Prostate gland (tissue), 2 donors: Measurements from ENCODE around the gene ALK. TPM values are rescaled to one million over a fixed set of nuclear protein-coding genes. Genes with fewer than 3 reads are reported as not detected.

Source experiments
- DNase-seq: peaks from one replicate; pipeline ENCODE4 v3.0.0-alpha.2; 2019; ENCODE audit warnings: low spot score
- H3K27ac ChIP-seq, 2 donors: fragments of 200-600 bp; sonication (generic); 2 replicates each; pipeline ENCODE4 v1.5.1; 2017 to 2019
- H3K27me3 ChIP-seq: fragments of 200-600 bp; sonication (generic); replicated peaks from 2 replicates; pipeline ENCODE4 v1.5.1; 2019; ENCODE audit not compliant: insufficient read depth
- H3K36me3 ChIP-seq, 2 donors: fragments of 200-600 bp; sonication (generic); 1 replicate in 1 of 2; 2 replicates in 1 of 2; pipeline versions ENCODE4 v1.5.1 to v1.8.1; 2017 to 2019
- H3K4me1 ChIP-seq: fragments of 200-600 bp; sonication (generic); replicated peaks from 2 replicates; pipeline ENCODE4 v1.5.1; 2019
- H3K4me3 ChIP-seq, 2 donors: fragments of 200-600 bp; sonication (generic); 2 replicates each; pipeline ENCODE4 v1.5.1; 2017 to 2019
- H3K9me3 ChIP-seq: fragments of 200-600 bp; sonication (generic); 2 replicates; pipeline ENCODE4 v1.5.1; 2017
- CTCF ChIP-seq, 4 experiments: fragments of 200-600 bp in 2 of 4; fragments of 450-650 bp in 2 of 4; sonication (generic) in 2 of 4; IDR thresholded peaks; 1 replicate in 3 of 4; 2 replicates in 1 of 4; pipeline ENCODE4 v1.5.1; 2016 to 2019; ENCODE audit warnings: antibody characterized with exemption in 4 of 4, mild to moderate bottlenecking in 2 of 4, moderate library complexity in 2 of 4
- POLR2A ChIP-seq: fragments of 450-650 bp; IDR thresholded peaks from one replicate; pipeline ENCODE4 v1.6.1; 2016; ENCODE audit warnings: antibody characterized with exemption, mild to moderate bottlenecking
- POLR2AphosphoS5 ChIP-seq: sonication (generic); formaldehyde crosslinking; IDR thresholded peaks from one replicate; pipeline ENCODE4 v1.6.1; 2017; ENCODE audit warnings: antibody characterized with exemption
- WGBS: methylation state at CpG from one replicate; pipeline ENCODE4 v1.1.5; 2018; 5-methylcytosine and 5-hydroxymethylcytosine counted together
- intact Hi-C: fragments of 100-400 bp; cut with DNase I; formaldehyde crosslinking; loops from one replicate; pipeline ENCODE4 v1.14.2; 2022
- total RNA-seq, 2 donors: library from RNA; depleted of rRNA; stranded (reverse); fragments of >200 nt; gene quantifications; one replicate each; pipeline ENCODE4 v1.1.0, GENCODE V29; 2016

ALK gene
- total RNA-seq, 2 donors from 2014 or later, result 0.14 to 1.2 TPM

- 87% methylated on average over 3 of the region's 3 CpGs for WGBS
- Histone ChIP-seq H3K36me3 (no peaks in the 10 kb centered on the region), H3K27me3 (no peaks in the 10 kb centered on the region), H3K4me1 (no peaks in the 10 kb centered on the region), H3K4me3 (no peak overlapping the region), H3K9me3 (no peaks in the 10 kb centered on the region), H3K27ac (no peak overlapping the region)
- TF ChIP-seq POLR2A (no peak), POLR2AphosphoS5 (no peak), CTCF (IDR thresholded peaks at IDR 0.05) (no peak)
- intact Hi-C loops, result no loop called here
- DNase-seq, result no peak
Observed at GRCh38 chr2:29942711-29943110, 21.3 kb upstream of the ALK start.

DNA sequence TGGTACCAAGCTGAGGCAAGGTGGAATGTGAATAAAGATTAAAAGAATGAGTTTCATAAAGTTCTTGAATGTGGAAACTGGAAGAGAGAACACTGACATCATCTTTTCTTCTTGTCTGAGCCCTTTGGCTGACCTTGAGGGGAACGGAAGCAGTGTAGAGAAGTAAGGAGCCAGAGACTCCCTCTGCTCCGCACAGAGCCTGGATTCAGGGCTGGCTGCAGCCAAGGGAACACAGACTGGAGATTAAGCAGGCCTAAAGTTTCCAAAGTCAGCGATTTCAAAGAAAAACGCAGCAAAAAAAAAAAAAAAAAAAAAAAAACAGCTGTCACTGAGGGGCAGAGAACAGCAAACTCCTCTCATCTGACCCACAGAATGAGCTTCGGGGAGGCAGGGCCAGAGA is 19.3 kb upstream of the ALK start:
- Histone ChIP-seq H3K27me3 (no peaks in the 10 kb centered on the region), H3K4me3 (no peak overlapping the region), H3K4me1 (no peaks in the 10 kb centered on the region), H3K36me3 (no peaks in the 10 kb centered on the region), H3K27ac (no peak overlapping the region), H3K9me3 (no peaks in the 10 kb centered on the region)
- 49% methylated on average over 5 of the region's 5 CpGs for WGBS
- intact Hi-C loops, result no loop called here
- no peak for DNase-seq
- TF ChIP-seq POLR2AphosphoS5, result no peak

DNA sequence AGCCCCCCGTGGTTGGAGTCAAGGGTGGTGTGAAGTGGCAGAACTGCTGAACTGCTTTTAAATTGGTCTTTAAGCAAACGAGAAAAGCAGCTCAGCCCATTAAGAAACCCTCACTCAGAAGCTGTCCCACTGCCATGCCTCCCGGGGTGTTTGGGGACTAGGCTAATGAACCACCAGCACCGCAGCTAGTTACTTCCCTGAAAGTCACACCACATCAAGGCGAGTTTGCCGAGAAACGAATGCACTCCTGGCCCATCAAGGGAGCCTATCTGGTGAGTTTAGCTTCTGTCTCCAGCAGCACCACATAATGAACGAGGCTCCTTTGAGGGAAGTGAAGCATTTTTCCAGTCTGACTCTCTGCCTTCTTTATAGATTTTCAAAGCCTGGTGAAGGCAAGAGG is 14.6 kb upstream of the ALK start:
- H3K36me3 ChIP-seq, result no peaks in the 10 kb centered on the region
- H3K4me1 ChIP-seq, result no peaks in the 10 kb centered on the region
- no peak overlapping the region for H3K4me3 ChIP-seq
- no peak for DNase-seq
- no peak overlapping the region for H3K27ac ChIP-seq
- H3K27me3 ChIP-seq, result no peaks in the 10 kb centered on the region
- WGBS, result 51% methylated on average over 8 of the region's 8 CpGs
- no peaks in the 10 kb centered on the region for H3K9me3 ChIP-seq
- no peak for TF ChIP-seq CTCF (IDR thresholded peaks at IDR 0.05)
- no peak for TF ChIP-seq POLR2A
- no peak for TF ChIP-seq POLR2AphosphoS5
- intact Hi-C loops, result no loop called here

DNA sequence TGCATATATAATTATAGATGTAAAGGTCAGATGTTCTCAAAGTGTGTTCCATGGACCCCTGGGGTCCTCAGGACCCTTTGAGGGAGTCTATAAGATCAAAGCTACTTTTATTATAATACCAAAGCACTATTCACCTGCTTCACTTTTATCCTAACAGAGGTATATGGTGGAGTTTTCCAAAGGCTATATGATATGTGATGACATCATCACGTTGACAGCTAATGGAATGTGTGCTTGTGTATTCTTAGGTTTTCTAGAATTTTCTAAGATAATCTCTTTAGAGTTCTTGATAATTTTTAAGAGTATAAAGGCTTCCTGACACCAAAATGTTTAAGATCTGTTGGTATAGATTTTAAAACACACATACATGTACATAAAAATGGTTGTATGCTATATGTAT is 10.4 kb upstream of the ALK start:
- Histone ChIP-seq H3K9me3 (no peaks in the 10 kb centered on the region), H3K27me3 (no peaks in the 10 kb centered on the region), H3K27ac (no peak overlapping the region), H3K4me1 (no peaks in the 10 kb centered on the region), H3K4me3 (no peak overlapping the region), H3K36me3 (no peaks in the 10 kb centered on the region)
- WGBS, result 61% methylated on average over 1 of the region's 1 CpG
- DNase-seq, result no peak
- TF ChIP-seq POLR2AphosphoS5 (no peak), CTCF (IDR thresholded peaks at IDR 0.05) (no peak), POLR2A (no peak)
- intact Hi-C loops, result no loop called here

GRCh38 chr2:29923110-29923721 is 1.8 kb upstream of the ALK start:
- Histone ChIP-seq H3K27me3 (peaks cover 4% of the 10 kb centered on the region), H3K4me1 (peaks cover 18% of the 10 kb centered on the region), H3K4me3 (no peak overlapping the region), H3K36me3 (no peaks in the 10 kb centered on the region), H3K27ac (no peak overlapping the region), H3K9me3 (no peaks in the 10 kb centered on the region)
- intact Hi-C loops, result loop anchor here (5.0 kb wide), 1 partner anchor 104 kb away; no protein-coding TSS in a partner anchor
- 26% methylated on average over 3 of the region's 3 CpGs for WGBS
- DNase-seq, result peak; percentile 31
- TF ChIP-seq POLR2AphosphoS5 (no peak), POLR2A (no peak), CTCF (IDR thresholded peaks at IDR 0.05) (peak; percentile 66 to 85 (median 72))
